Measurements from ENCODE around the gene SEPTIN8. TPM values are rescaled to one million over a fixed set of nuclear protein-coding genes. Genes with fewer than 3 reads are reported as not detected.

Gene SEPTIN8
- total and polyA plus RNA-seq, 9 donors = 34.6 to 56.1 (median 40.8) TPM

DNA sequence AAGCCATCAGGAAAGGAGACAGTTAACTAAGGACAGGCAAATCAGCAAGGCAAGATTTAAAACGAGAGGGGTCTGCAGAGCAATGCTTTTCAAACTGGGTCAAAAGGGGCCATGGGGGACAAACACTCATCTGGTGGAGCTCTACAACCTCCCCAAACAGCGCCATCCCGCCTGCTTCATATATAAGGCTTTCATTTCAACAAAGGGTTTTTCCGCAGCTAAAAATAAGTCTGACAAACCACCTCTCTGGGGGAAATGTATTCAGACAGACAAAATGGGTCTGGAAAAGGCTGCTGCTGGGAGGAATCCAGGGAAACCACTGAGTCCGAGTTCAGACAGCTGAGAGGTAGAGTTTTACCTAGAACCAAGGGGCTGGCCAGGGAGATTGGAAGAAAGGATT is 8.3 kb upstream of the SEPTIN8 start:
- peak; percentile 77 for DNase-seq
- peaks cover 6% of the 10 kb centered on the region for H3K27me3 ChIP-seq (ENCODE audit: control insufficient read depth, insufficient read depth, low read length)
- H3K4me1 ChIP-seq (ENCODE audit: control insufficient read depth, insufficient read depth, low read length) = peaks cover 7% of the 10 kb centered on the region
- H3K4me3 ChIP-seq (ENCODE audit: low read length) = no peak overlapping the region
- H3K36me3 ChIP-seq (ENCODE audit: control insufficient read depth, insufficient read depth, low read length) = no peaks in the 10 kb centered on the region
- no peaks in the 10 kb centered on the region for H3K9me3 ChIP-seq (replicated peaks; ENCODE audit: control insufficient read depth, low read depth, low read length)
- H3K27ac ChIP-seq (ENCODE audit: low read length) = no peak overlapping the region
- WGBS (ENCODE audit: insufficient coverage) = 8% methylated on average over 2 of the region's 5 CpGs

DNA sequence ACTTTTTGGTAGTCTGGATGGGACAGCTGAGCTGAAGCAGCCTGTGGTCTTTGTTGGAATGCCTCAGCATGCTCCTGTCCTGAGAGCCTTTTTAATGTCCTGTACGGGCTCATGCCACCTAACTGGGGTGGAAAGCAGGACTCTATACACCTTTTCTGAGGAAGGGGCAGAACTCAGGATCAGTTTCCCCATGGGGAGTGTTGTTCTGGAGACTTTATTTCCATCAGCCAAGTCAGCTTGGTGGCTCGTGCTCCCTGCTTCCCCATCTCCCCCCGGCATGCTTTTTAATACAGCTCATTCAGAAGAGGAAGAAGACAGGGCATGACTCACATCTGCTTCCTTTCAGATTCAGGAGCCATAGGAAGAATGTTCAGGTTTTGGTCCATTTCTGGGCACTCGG is 5.1 kb upstream of the SEPTIN8 start:
- WGBS (ENCODE audit: insufficient coverage) = 100% methylated on average over 1 of the region's 4 CpGs
- no peak overlapping the region for H3K27ac ChIP-seq (ENCODE audit: low read length)
- DNase-seq = peak; percentile 48
- no peaks in the 10 kb centered on the region for H3K9me3 ChIP-seq (replicated peaks; ENCODE audit: control insufficient read depth, low read depth, low read length)
- H3K27me3 ChIP-seq (ENCODE audit: control insufficient read depth, insufficient read depth, low read length) = peaks cover 14% of the 10 kb centered on the region
- peaks cover 17% of the 10 kb centered on the region for H3K4me1 ChIP-seq (ENCODE audit: control insufficient read depth, insufficient read depth, low read length)
- no peak overlapping the region for H3K4me3 ChIP-seq (ENCODE audit: low read length)
- no peaks in the 10 kb centered on the region for H3K36me3 ChIP-seq (ENCODE audit: control insufficient read depth, insufficient read depth, low read length)

DNA sequence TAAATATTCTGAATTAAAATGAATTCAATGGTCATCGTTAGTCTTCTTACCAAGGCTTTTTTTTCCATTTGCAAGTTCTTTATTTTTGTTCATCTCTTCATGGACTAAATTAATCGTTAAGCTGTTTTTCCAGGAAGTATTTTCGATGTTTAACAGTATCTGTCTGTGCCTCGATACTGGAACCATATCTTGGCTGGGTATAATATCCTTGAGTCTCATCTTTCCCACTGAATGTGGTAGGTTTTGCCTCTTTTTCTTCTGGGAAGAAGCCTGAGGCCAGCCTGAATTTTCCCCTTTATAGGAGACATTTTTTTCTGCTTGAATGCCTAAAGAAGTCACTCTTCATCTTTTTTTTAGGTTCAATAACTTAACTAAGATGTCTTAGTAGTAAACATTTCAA is 4.0 kb upstream of the SEPTIN8 start:
- no CpG with 5 or more reads among the region's 4 CpGs for whole genome bisulfite sequencing (ENCODE audit: insufficient coverage)

GRCh38 chr5:132780577-132780976 is 3.5 kb upstream of the SEPTIN8 start:
- H3K4me3 ChIP-seq (ENCODE audit: low read length) = no peak overlapping the region
- no peak for DNase-seq
- H3K27me3 ChIP-seq (ENCODE audit: control insufficient read depth, insufficient read depth, low read length) = peaks cover 15% of the 10 kb centered on the region
- H3K27ac ChIP-seq (ENCODE audit: low read length) = no peak overlapping the region
- peaks cover 23% of the 10 kb centered on the region for H3K4me1 ChIP-seq (ENCODE audit: control insufficient read depth, insufficient read depth, low read length)
- no CpG with 5 or more reads among the region's 1 CpG for WGBS (ENCODE audit: insufficient coverage)
- H3K36me3 ChIP-seq (ENCODE audit: control insufficient read depth, insufficient read depth, low read length) = no peaks in the 10 kb centered on the region
- no peaks in the 10 kb centered on the region for H3K9me3 ChIP-seq (replicated peaks; ENCODE audit: control insufficient read depth, low read depth, low read length)

More for the DNA sequence above, 4.0 kb upstream of the SEPTIN8 start:
- Histone ChIP-seq H3K27me3 (ENCODE audit: control insufficient read depth, insufficient read depth, low read length) (peaks cover 15% of the 10 kb centered on the region), H3K4me1 (ENCODE audit: control insufficient read depth, insufficient read depth, low read length) (peaks cover 21% of the 10 kb centered on the region), H3K9me3 (replicated peaks; ENCODE audit: control insufficient read depth, low read depth, low read length) (no peaks in the 10 kb centered on the region), H3K4me3 (ENCODE audit: low read length) (no peak overlapping the region), H3K36me3 (ENCODE audit: control insufficient read depth, insufficient read depth, low read length) (no peaks in the 10 kb centered on the region), H3K27ac (ENCODE audit: low read length) (no peak overlapping the region)
- no peak for DNase-seq

GRCh38 chr5:132779961-132780360 is 2.9 kb upstream of the SEPTIN8 start:
- 88% methylated on average over 2 of the region's 3 CpGs for WGBS (ENCODE audit: insufficient coverage)
- peak; percentile 41 for DNase-seq
- no peak overlapping the region for H3K4me3 ChIP-seq (ENCODE audit: low read length)
- peaks cover 15% of the 10 kb centered on the region for H3K27me3 ChIP-seq (ENCODE audit: control insufficient read depth, insufficient read depth, low read length)
- H3K27ac ChIP-seq (ENCODE audit: low read length) = no peak overlapping the region
- no peaks in the 10 kb centered on the region for H3K36me3 ChIP-seq (ENCODE audit: control insufficient read depth, insufficient read depth, low read length)
- H3K9me3 ChIP-seq (replicated peaks; ENCODE audit: control insufficient read depth, low read depth, low read length) = no peaks in the 10 kb centered on the region
- peaks cover 26% of the 10 kb centered on the region for H3K4me1 ChIP-seq (ENCODE audit: control insufficient read depth, insufficient read depth, low read length)

DNA sequence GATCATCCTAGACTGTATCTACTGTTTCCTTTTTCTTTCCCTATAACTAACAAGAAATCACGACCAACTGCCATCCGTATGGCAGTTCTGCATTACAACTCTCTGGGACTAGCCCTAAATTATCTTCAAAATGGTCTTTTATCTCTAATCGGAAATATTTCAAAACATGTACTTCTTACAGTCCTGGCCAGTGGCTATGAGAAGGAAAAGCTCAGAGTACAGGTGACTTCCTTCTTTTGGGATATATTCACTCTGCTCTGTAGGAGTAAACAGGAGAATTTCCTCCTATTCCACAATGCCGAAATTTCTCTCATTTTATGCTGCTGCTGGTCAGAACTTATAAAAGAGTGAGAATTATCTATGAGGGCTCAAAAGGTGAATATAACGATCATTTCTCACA is 1.8 kb upstream of the SEPTIN8 start:
- H3K36me3 ChIP-seq (ENCODE audit: control insufficient read depth, insufficient read depth, low read length) = no peaks in the 10 kb centered on the region
- H3K4me1 ChIP-seq (ENCODE audit: control insufficient read depth, insufficient read depth, low read length) = peaks cover 37% of the 10 kb centered on the region
- WGBS (ENCODE audit: insufficient coverage) = 100% methylated on average over 1 of the region's 5 CpGs
- no peak overlapping the region for H3K4me3 ChIP-seq (ENCODE audit: low read length)
- DNase-seq = no peak
- H3K9me3 ChIP-seq (replicated peaks; ENCODE audit: control insufficient read depth, low read depth, low read length) = no peaks in the 10 kb centered on the region
- H3K27ac ChIP-seq (ENCODE audit: low read length) = no peak overlapping the region
- H3K27me3 ChIP-seq (ENCODE audit: control insufficient read depth, insufficient read depth, low read length) = peaks cover 15% of the 10 kb centered on the region

DNA sequence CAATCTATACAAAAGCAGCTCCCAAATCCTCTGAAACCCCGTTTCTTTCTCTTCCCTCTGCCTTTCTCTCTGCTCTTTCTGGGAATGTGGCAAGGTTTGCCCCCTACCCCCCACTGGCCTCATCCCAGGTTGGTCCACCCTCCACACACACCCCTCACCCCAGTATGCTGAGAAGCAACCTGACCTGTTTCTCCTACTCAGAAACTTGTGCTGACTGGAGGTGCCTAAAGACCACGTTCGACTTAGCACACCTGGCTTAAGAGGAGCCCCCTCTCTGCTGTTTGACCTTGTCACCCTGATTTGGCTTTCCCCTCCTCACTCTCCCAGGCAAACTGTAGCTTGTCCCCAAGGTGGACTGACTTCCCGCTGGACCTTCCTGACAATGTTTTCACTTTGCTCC is 1.1 kb upstream of the SEPTIN8 start:
- 65% methylated on average over 4 of the region's 4 CpGs for WGBS (ENCODE audit: insufficient coverage)
- Histone ChIP-seq H3K4me1 (ENCODE audit: control insufficient read depth, insufficient read depth, low read length) (peaks cover 45% of the 10 kb centered on the region), H3K36me3 (ENCODE audit: control insufficient read depth, insufficient read depth, low read length) (no peaks in the 10 kb centered on the region), H3K27me3 (ENCODE audit: control insufficient read depth, insufficient read depth, low read length) (peaks cover 15% of the 10 kb centered on the region), H3K9me3 (replicated peaks; ENCODE audit: control insufficient read depth, low read depth, low read length) (no peaks in the 10 kb centered on the region), H3K27ac (ENCODE audit: low read length) (no peak overlapping the region), H3K4me3 (ENCODE audit: low read length) (peak overlapping the region; percentile 83)
- DNase-seq = no peak

DNA sequence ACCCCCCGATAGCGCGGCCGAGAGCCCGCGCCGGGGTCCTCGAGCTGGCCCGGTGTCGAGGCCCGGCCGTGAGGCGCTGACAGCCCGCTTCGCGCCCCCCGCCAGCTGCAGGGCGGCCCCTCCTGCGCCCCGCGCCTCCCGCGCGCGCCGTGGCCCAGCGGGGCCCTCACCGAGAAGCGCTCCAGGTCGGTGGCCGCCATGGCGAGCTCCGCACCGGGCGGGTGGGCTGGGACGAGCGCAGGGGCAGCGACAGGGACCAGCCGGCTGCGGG is 166 bp downstream of the SEPTIN8 start:
- under 1% methylated on average over 40 of the region's 40 CpGs for WGBS (ENCODE audit: insufficient coverage)
- peak overlapping the region; percentile 83 for H3K4me3 ChIP-seq (ENCODE audit: low read length)
- peaks cover 11% of the 10 kb centered on the region for H3K27me3 ChIP-seq (ENCODE audit: control insufficient read depth, insufficient read depth, low read length)
- no peak for DNase-seq
- H3K36me3 ChIP-seq (ENCODE audit: control insufficient read depth, insufficient read depth, low read length) = no peaks in the 10 kb centered on the region
- H3K27ac ChIP-seq (ENCODE audit: low read length) = no peak overlapping the region
- peaks cover 54% of the 10 kb centered on the region for H3K4me1 ChIP-seq (ENCODE audit: control insufficient read depth, insufficient read depth, low read length)
- no peaks in the 10 kb centered on the region for H3K9me3 ChIP-seq (replicated peaks; ENCODE audit: control insufficient read depth, low read depth, low read length)

DNA sequence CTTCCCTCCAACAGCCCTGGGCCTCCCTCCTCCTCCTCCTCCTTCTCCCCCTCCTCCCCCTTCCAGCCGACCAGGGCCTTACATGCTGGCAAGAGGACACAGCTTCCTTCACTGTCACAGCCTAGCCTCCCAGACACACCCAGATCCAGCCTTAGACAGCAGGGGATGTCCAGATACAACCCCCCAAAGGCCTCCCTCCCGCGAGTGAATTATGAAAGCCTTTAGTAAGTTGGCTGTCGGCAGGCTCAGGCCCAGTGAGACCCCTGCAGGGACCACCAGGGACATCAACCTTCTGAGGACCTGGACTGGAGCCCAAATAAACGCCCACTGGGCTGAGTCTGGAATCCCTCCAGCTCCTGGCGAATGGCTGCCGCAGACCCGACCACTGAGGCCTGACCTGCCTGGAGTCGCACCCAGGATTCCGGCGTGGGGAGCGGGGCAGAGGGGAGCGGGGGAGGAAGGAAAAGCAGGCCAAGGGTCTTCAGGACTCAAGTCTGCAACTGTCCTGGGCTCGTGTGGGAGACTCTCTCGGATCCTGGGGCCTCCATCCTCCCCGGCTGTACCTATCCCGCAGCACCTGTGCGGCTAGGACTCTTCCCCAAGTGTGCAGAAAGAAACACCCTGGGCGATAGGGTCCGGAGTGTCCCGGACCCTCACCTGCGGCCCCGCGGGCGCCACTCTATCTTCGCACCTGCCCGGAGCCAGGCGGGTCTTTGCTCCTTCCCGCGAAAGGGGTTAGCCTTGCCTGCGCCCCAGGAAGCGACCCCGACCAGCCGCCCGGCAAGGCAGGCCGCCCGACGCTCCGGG is 705 bp downstream of the SEPTIN8 start:
- Histone ChIP-seq H3K4me3 (ENCODE audit: low read length) (peak overlapping the region; percentile 83), H3K36me3 (ENCODE audit: control insufficient read depth, insufficient read depth, low read length) (no peaks in the 10 kb centered on the region), H3K27ac (ENCODE audit: low read length) (peak overlapping the region; percentile 78), H3K9me3 (replicated peaks; ENCODE audit: control insufficient read depth, low read depth, low read length) (no peaks in the 10 kb centered on the region), H3K27me3 (ENCODE audit: control insufficient read depth, insufficient read depth, low read length) (peaks cover 10% of the 10 kb centered on the region), H3K4me1 (ENCODE audit: control insufficient read depth, insufficient read depth, low read length) (peaks cover 59% of the 10 kb centered on the region)
- peak; percentile 78 for DNase-seq
- 1% methylated on average over 39 of the region's 39 CpGs for WGBS (ENCODE audit: insufficient coverage)

DNA sequence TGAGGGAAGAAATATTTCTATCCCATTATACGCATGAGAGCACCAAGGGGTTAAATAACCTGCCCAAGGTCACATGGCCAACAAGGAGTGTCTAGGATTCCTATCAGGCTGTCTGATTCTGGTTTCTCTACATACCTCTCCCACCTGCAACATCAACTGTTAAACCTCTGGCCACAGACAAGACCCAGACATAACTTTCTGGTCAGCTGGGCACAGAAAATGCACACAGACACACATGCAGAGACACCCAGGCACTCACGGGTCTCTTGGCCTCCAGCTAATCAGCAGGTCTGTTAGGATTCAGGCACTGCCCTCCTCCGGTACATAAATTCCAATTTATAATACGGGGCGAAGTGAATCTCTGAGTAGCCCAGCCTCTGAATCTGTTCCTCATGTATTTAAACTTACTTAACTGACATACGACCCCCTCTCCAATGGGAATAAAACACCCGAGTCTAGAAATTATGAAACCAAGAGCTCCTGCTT is 1.5 kb downstream of the SEPTIN8 start:
- H3K9me3 ChIP-seq (replicated peaks; ENCODE audit: control insufficient read depth, low read depth, low read length) = no peaks in the 10 kb centered on the region
- H3K4me3 ChIP-seq (ENCODE audit: low read length) = peak overlapping the region; percentile 1
- H3K27ac ChIP-seq (ENCODE audit: low read length) = peak overlapping the region; percentile 51
- H3K4me1 ChIP-seq (ENCODE audit: control insufficient read depth, insufficient read depth, low read length) = peaks cover 67% of the 10 kb centered on the region
- WGBS (ENCODE audit: insufficient coverage) = 30% methylated on average over 5 of the region's 7 CpGs
- H3K36me3 ChIP-seq (ENCODE audit: control insufficient read depth, insufficient read depth, low read length) = no peaks in the 10 kb centered on the region
- DNase-seq = no peak
- H3K27me3 ChIP-seq (ENCODE audit: control insufficient read depth, insufficient read depth, low read length) = peaks cover 10% of the 10 kb centered on the region

Data from muscle of leg (tissue), 11 donors.